ENCODE data around the gene MYH13.

- TF ChIP-seq, protein P1, sequence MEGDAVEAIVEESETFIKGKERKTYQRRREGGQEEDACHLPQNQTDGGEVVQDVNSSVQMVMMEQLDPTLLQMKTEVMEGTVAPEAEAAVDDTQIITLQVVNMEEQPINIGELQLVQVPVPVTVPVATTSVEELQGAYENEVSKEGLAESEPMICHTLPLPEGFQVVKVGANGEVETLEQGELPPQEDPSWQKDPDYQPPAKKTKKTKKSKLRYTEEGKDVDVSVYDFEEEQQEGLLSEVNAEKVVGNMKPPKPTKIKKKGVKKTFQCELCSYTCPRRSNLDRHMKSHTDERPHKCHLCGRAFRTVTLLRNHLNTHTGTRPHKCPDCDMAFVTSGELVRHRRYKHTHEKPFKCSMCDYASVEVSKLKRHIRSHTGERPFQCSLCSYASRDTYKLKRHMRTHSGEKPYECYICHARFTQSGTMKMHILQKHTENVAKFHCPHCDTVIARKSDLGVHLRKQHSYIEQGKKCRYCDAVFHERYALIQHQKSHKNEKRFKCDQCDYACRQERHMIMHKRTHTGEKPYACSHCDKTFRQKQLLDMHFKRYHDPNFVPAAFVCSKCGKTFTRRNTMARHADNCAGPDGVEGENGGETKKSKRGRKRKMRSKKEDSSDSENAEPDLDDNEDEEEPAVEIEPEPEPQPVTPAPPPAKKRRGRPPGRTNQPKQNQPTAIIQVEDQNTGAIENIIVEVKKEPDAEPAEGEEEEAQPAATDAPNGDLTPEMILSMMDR (IDR thresholded peaks at IDR 0.05 in 2 of 3, conservative IDR thresholded peaks at IDR 0.05 in 1 of 3; ENCODE audit: control insufficient read depth in 2 of 3, extremely low read depth in 1 of 3, insufficient read depth in 1 of 3, low read depth in 3 of 3, low read length in 3 of 3), result no peak
- TF ChIP-seq RFX5 (IDR thresholded peaks at IDR 0.05; ENCODE audit: low read depth, low read length) (no peak), RCOR1 (conservative IDR thresholded peaks at IDR 0.05; ENCODE audit: low read depth, low read length) (no peak), EZH2 (IDR thresholded peaks at IDR 0.05; ENCODE audit: borderline replicate concordance, control insufficient read depth, low read depth, low read length) (no peak), EP300 (IDR thresholded peaks at IDR 0.05; ENCODE audit: borderline replicate concordance in 1 of 2, control insufficient read depth in 1 of 2, low read depth in 2 of 2, low read length in 2 of 2) (no peak), BACH1 (IDR thresholded peaks at IDR 0.05; ENCODE audit: borderline replicate concordance) (no peak), ZNF207 (IDR thresholded peaks at IDR 0.05; ENCODE audit: borderline replicate concordance) (no peak)
Observed at GRCh38 chr17:10262451-10262850, 110.4 kb downstream of the MYH13 start.

Data from GM12878 (cell line).